Adipocyte (in vitro differentiated cells): Measurements from ENCODE around the gene RYR2.
A peak's percentile ranks its signal among the peaks of the same experiment; 100 is the strongest.

Experiments used
- DNase-seq: peaks from one replicate; pipeline ENCODE4 v3.0.0-alpha.2; 2015; ENCODE audit warnings: low read depth
- H3K27me3 ChIP-seq: replicated peaks from 2 replicates; pipeline ENCODE4 v1.7.0; 2013; ENCODE audit warnings: mild to moderate bottlenecking, low read length, moderate library complexity; ENCODE audit not compliant: control insufficient read depth, insufficient read depth
- H3K36me3 ChIP-seq: 2 replicates; pipeline ENCODE4 v1.7.0; 2013; ENCODE audit warnings: low read length, mild to moderate bottlenecking, moderate library complexity; ENCODE audit not compliant: control insufficient read depth, insufficient read depth, severe bottlenecking
- H3K4me1 ChIP-seq: 2 replicates; pipeline ENCODE4 v1.7.0; 2013; ENCODE audit warnings: mild to moderate bottlenecking, low read length, moderate library complexity; ENCODE audit not compliant: control insufficient read depth, insufficient read depth
- H3K4me3 ChIP-seq: 2 replicates; pipeline ENCODE4 v1.7.0; 2013; ENCODE audit warnings: mild to moderate bottlenecking, low read length, moderate library complexity
- H3K9ac ChIP-seq: 2 replicates; pipeline ENCODE4 v1.7.0; 2013; ENCODE audit warnings: mild to moderate bottlenecking, low read length, moderate library complexity
- H3K9me3 ChIP-seq: 2 replicates; pipeline ENCODE4 v1.7.0; 2013; ENCODE audit warnings: mild to moderate bottlenecking, low read length, moderate library complexity; ENCODE audit not compliant: control insufficient read depth

The RYR2 gene

DNA sequence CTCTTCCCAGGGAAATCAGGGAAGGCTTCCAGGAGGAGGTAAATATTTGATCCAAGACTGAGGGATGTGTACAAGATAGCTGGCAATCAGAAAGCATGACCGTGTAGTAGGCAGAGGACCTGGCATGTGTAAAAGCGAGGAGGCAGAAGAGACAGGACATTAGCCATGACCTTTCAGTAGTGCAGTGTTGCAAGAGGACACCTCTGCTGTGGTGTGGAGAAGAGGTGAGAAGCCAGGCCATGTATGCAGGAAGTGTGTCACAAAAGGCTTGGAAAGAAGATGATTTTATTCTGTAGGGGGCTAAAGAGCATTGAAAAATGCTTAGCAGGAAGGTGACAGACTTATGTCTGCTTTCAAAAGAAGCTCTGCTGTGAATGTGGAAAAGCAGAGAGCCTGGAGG is 467.8 kb downstream of the RYR2 start:
- H3K36me3 ChIP-seq = no peaks in the 10 kb centered on the region
- no peaks in the 10 kb centered on the region for H3K9me3 ChIP-seq
- no peaks in the 10 kb centered on the region for H3K4me1 ChIP-seq
- H3K9ac ChIP-seq = no peak overlapping the region
- H3K27me3 ChIP-seq = no peaks in the 10 kb centered on the region
- DNase-seq = no peak
- H3K4me3 ChIP-seq = no peak overlapping the region

DNA sequence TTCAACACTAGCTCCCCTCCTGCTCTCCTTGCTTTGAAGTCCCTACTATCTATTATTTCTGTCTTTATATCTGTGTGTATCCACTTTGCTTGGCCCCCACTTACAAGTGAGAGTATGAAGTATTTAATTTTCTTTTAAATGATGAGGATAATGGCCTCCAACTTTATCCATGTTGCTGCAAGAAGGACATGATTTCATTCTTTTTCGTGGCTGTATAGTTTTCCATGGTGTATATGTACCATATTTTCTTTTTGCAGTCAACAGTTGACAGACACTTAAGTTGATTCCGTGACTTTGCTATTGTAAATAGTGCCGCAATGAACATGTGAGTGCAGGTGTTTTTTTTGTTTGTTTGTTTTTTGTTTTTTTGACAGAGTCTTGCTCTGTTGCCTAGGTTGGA is 483.1 kb downstream of the RYR2 start:
- Histone ChIP-seq H3K9me3 (no peaks in the 10 kb centered on the region), H3K27me3 (no peaks in the 10 kb centered on the region), H3K4me3 (no peak overlapping the region), H3K4me1 (no peaks in the 10 kb centered on the region), H3K9ac (no peak overlapping the region), H3K36me3 (no peaks in the 10 kb centered on the region)
- no peak for DNase-seq

DNA sequence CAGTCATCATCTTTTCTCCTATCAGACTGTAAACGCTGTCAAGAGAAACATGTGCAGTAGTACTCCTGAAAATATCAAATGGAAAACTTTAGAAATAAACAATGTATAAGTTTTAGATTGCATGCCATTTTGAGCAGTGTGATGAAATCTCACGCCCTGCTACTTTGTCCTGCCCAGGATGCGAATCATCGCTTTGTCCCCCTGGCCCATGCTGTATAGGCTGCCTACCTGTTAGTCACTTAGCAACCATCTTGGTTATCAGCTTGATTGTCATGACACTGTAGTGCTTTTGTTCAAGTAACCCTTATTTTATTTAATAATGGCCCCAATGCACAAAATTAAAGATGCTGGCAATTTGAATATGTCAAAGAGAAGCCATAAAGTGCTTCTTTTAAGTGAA is 485.8 kb downstream of the RYR2 start:
- Histone ChIP-seq H3K4me1 (no peaks in the 10 kb centered on the region), H3K4me3 (no peak overlapping the region), H3K9me3 (no peaks in the 10 kb centered on the region), H3K9ac (no peak overlapping the region), H3K27me3 (no peaks in the 10 kb centered on the region), H3K36me3 (no peaks in the 10 kb centered on the region)
- DNase-seq = no peak

DNA sequence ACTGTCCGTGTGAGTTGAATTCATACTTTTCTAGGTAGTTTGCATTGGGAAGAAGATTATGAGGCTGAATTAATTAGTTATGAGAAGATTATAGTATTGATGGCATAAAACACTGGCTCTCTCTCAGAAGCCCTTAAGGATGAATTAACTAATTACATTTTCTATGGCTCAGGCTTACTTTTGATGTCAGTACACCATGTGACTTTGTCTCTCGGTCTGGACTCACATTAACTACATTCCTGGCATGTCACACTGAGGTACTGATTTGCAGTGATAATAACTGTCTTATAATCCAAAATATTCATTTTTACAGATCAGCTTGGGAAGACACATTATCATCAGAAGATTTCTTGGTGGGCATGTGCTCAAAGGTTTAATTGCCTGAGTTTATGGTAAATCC is 486.6 kb downstream of the RYR2 start:
- Histone ChIP-seq H3K9ac (no peak overlapping the region), H3K4me3 (no peak overlapping the region), H3K9me3 (no peaks in the 10 kb centered on the region), H3K36me3 (no peaks in the 10 kb centered on the region), H3K27me3 (no peaks in the 10 kb centered on the region), H3K4me1 (no peaks in the 10 kb centered on the region)
- DNase-seq = no peak

DNA sequence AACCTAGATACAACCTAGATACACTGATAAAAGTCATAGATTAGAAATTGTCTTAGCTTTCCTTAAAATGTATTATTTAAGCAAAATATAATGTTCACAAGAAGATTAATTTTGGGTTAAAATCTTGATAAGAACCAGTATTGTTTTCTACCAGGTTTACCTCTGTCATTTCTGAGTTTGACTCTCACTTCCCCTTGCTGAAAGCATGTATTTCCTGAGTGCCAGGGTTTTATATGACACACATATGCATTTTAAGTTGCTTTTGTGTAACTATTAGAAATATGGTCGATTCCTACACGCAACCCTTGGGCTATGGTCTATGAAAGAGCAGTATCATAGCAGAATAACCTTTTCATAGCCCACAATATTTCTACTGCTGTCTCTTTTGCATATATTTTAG is 497.1 kb downstream of the RYR2 start:
- Histone ChIP-seq H3K4me1 (no peaks in the 10 kb centered on the region), H3K4me3 (no peak overlapping the region), H3K9me3 (no peaks in the 10 kb centered on the region), H3K27me3 (no peaks in the 10 kb centered on the region), H3K9ac (no peak overlapping the region), H3K36me3 (no peaks in the 10 kb centered on the region)
- DNase-seq = no peak

DNA sequence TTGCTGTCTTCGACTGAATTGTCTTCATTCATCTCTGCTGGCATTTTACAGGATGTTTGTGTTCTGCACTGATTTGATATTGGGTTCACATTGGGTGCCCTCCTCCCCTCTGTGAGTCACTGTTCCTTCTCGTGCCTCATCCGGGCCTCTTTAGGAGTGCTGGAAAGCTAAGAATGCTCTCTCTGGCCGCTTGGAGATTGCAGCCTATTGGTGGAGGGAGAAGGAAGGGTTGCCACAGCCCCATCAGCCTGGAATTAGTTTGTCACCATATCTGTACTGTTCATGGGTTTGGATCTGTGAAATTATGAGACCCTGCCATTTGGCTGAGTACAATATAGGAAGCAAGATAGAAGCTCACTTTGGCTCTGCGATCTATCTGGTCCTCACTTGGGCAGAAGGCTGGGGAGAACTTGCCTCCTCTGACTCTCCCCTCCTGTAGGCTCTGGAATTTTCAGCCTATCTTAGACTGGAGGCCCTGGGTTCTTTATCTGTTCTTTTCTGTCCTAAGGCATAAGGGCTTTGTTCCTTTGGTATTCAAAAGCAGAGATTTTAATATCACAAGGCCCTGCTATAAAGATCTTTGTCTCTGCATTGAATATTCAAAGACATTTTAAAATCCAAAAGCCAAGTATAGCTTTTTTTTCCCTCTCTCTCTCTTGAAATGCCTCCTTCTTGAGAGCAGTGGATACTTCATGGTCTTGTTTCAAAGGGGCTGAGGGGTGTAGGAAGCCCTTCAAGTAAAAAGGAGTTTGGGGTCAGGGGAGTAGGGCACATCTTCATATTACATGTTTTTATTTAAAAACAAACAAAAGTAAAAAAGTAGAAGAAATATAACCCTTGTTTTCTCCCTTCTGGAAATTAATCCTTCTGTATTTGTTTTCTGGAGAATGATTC is 500.8 kb downstream of the RYR2 start:
- no peak for DNase-seq
- no peaks in the 10 kb centered on the region for H3K9me3 ChIP-seq
- H3K9ac ChIP-seq = no peak overlapping the region
- no peak overlapping the region for H3K4me3 ChIP-seq
- no peaks in the 10 kb centered on the region for H3K27me3 ChIP-seq
- H3K36me3 ChIP-seq = no peaks in the 10 kb centered on the region
- no peaks in the 10 kb centered on the region for H3K4me1 ChIP-seq

DNA sequence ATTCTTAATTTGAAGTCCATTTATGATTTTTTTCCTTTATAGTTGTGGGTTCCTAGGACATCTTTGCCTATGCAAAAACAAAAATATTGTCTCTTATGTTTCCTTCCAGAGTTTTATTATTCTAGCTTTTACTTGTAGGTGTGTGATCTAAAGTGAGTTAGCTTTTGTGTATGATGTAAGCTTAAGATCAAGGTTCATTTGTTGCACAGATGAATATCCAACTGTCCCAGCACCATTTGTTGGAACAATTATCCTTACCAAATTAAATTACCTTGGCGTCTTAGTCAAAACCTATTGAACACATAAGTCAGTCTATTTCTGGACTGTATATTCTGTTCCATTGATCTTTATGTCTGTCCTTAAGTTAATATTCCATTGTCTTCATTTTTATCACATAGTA is 511.1 kb downstream of the RYR2 start:
- H3K9me3 ChIP-seq = peaks cover 7% of the 10 kb centered on the region
- H3K4me1 ChIP-seq = no peaks in the 10 kb centered on the region
- H3K36me3 ChIP-seq = no peaks in the 10 kb centered on the region
- no peak for DNase-seq
- no peaks in the 10 kb centered on the region for H3K27me3 ChIP-seq
- no peak overlapping the region for H3K9ac ChIP-seq
- H3K4me3 ChIP-seq = no peak overlapping the region

DNA sequence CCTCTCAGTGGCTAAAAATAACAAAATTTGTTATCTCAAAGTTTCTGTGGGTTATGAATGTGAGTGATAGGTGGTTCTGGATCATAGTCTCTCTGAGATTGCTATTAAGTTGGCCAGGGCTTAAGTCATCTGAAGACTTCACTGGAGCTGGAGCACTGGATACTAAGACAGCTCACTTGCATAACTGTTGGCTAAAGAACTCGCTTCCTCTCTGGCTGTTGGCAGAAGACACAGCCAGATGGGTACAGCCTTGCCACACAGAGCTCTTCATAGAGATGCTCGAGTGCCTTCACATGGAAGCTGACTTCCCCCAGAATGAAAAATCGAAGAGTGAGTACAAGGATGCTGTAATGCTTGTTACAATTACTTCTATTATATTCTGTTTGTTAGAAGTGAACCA is 514.9 kb downstream of the RYR2 start:
- DNase-seq = no peak
- Histone ChIP-seq H3K4me1 (no peaks in the 10 kb centered on the region), H3K36me3 (no peaks in the 10 kb centered on the region), H3K27me3 (peaks cover 5% of the 10 kb centered on the region), H3K4me3 (no peak overlapping the region), H3K9ac (no peak overlapping the region), H3K9me3 (peaks cover 10% of the 10 kb centered on the region)

DNA sequence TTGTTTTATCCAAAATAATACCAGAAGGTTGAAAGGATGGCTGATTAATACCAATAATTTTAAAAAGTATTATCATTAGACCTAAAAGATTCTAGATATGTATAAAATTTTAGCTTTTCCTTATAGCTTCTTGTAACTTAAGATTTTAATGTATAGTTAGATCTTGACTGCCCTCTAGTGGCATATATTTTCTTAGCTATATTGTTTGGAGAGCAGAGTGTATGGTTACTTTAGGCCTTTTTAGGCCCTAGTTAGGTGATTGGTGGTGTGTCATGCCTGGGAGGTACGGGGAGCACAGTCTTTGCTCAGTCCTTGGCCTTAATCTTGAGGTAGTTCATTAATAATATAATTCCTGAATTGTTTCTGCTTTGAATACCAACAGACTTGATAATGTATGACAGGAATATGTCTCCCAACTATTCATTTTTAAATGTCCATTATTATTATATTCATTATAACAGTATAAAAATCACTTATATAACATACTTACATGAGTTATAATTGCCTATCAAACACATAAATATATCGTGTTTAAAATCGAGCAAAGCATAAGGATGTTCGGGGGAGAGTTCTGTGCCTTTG is 520.3 kb downstream of the RYR2 start:
- H3K4me1 ChIP-seq = no peaks in the 10 kb centered on the region
- no peak overlapping the region for H3K9ac ChIP-seq
- H3K4me3 ChIP-seq = no peak overlapping the region
- H3K36me3 ChIP-seq = no peaks in the 10 kb centered on the region
- H3K9me3 ChIP-seq = peaks cover 10% of the 10 kb centered on the region
- H3K27me3 ChIP-seq = peaks cover 8% of the 10 kb centered on the region
- DNase-seq = peak; percentile 92

DNA sequence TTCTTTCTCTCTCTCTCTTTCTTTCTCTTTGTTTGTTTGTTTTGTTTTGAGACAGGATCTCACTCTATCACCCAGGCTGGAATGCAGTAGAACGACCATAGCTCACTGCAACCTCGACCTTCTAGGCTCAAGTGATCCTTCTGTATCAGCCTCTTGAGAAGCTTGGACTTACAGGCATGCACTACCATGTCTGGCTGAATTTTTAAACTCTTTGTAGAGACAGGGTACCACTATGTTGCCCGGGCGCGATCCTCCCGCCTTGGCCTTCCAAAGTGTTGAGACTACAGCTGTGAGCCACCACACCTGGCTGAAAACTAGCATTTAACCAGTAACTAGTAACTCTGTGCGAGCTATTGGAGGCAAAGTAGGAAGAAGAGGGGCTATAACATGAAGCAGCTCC is 523.3 kb downstream of the RYR2 start:
- H3K36me3 ChIP-seq = no peaks in the 10 kb centered on the region
- no peak for DNase-seq
- no peaks in the 10 kb centered on the region for H3K4me1 ChIP-seq
- peaks cover 7% of the 10 kb centered on the region for H3K27me3 ChIP-seq
- H3K4me3 ChIP-seq = no peak overlapping the region
- H3K9me3 ChIP-seq = no peaks in the 10 kb centered on the region
- H3K9ac ChIP-seq = no peak overlapping the region

DNA sequence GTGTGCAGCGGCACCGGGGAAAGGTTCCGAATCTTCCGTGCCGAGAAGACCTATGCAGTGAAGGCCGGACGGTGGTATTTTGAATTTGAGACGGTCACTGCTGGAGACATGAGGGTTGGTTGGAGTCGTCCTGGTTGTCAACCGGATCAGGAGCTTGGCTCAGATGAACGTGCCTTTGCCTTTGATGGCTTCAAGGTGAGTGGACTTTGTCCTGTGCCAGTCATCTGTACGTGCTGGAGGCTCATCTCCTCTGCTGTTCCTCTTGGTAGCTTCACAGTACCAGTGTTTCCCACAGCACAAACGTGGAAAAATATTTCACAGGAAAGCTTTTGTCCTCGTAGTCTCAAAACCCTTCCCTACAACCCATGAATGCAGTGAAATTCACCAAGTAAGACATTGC is 524.6 kb downstream of the RYR2 start:
- Histone ChIP-seq H3K4me3 (no peak overlapping the region), H3K4me1 (no peaks in the 10 kb centered on the region), H3K36me3 (no peaks in the 10 kb centered on the region), H3K9me3 (no peaks in the 10 kb centered on the region), H3K9ac (no peak overlapping the region), H3K27me3 (peaks cover 2% of the 10 kb centered on the region)
- no peak for DNase-seq
